ENCODE data around the gene LMTK2. TPM values are rescaled to one million over a fixed set of nuclear protein-coding genes. Genes with fewer than 3 reads are reported as not detected.

LMTK2 gene
- total RNA-seq, 1 experiment from 2014 or later, result 17.8 TPM

- Histone ChIP-seq H3K79me2 (ENCODE audit: insufficient read depth, low read length) (no peaks in the 10 kb centered on the region), H2AFZ (ENCODE audit: low read depth, low read length, poor library complexity, severe bottlenecking) (no peak overlapping the region), H3K9me3 (ENCODE audit: control insufficient read depth in 1 of 2, insufficient read depth in 1 of 2, low read depth in 1 of 2, low read length in 2 of 2) (no peaks in the 10 kb centered on the region), H3K36me3 (ENCODE audit: control insufficient read depth in 1 of 2, insufficient read depth in 2 of 2, low read length in 2 of 2) (no peaks in the 10 kb centered on the region; a peak in 1 of 4 replicates), H3K27me3 (ENCODE audit: insufficient read depth, low read length) (no peaks in the 10 kb centered on the region), H3K9me2 (ENCODE audit: insufficient read depth) (no peaks in the 10 kb centered on the region), H3K4me3 (replicated peaks in 1 of 2; ENCODE audit: low read depth in 1 of 2, low read length in 2 of 2) (no peak overlapping the region), H4K20me1 (ENCODE audit: insufficient read depth) (no peaks in the 10 kb centered on the region), H3K9ac (ENCODE audit: low read length) (no peak overlapping the region), H3K4me2 (ENCODE audit: low read length) (no peak overlapping the region), H3K27ac (ENCODE audit: low read depth, low read length) (no peak overlapping the region), H3K4me1 (ENCODE audit: control insufficient read depth in 1 of 2, insufficient read depth in 2 of 2, low read length in 2 of 2) (peaks cover 7 to 14% of the 10 kb centered on the region in 2 experiments)
- ChIA-PET RAD21 (ENCODE audit: low non-redundant PET in 1 of 2, low total read pairs in 2 of 2, uncharacterized antibody in 2 of 2, unreplicated experiment in 2 of 2) (no interaction called here), CTCF (no interaction called here), POLR2A (no interaction called here)
- intact Hi-C loops (cut with micrococcal nuclease), result no loop called here
- no TSS peak for BruUV-seq (replicated peaks)
- no peak for TF ChIP-seq SIN3A (IDR thresholded peaks at IDR 0.05; ENCODE audit: low read depth)
- no peak for TF ChIP-seq REST (IDR thresholded peaks at IDR 0.05; ENCODE audit: low read depth)
- TF ChIP-seq RAD21 (IDR thresholded peaks at IDR 0.05; ENCODE audit: low read depth), result no peak
- TF ChIP-seq JUND (IDR thresholded peaks at IDR 0.05), result no peak
- no peak for TF ChIP-seq TCF7L2 (IDR thresholded peaks at IDR 0.05; ENCODE audit: borderline replicate concordance, extremely low read depth, insufficient read depth, insufficient read length)
- TF ChIP-seq POLR2A (IDR thresholded peaks at IDR 0.05; ENCODE audit: borderline replicate concordance, extremely low read depth, insufficient read depth, insufficient read length), result no peak
- no peak for TF ChIP-seq EZH2phosphoT487 (IDR thresholded peaks at IDR 0.05; ENCODE audit: borderline replicate concordance)
- TF ChIP-seq MAX (IDR thresholded peaks at IDR 0.05), result no peak
- TF ChIP-seq EGR1 (IDR thresholded peaks at IDR 0.05; ENCODE audit: low read depth), result no peak
- no peak for TF ChIP-seq POLR2AphosphoS5 (IDR thresholded peaks at IDR 0.05; ENCODE audit: low read depth, low read length)
- no peak for TF ChIP-seq ELF1 (IDR thresholded peaks at IDR 0.05; ENCODE audit: borderline replicate concordance, low read depth)
- TF ChIP-seq YY1 (IDR thresholded peaks at IDR 0.05; ENCODE audit: extremely low read depth, insufficient replicate concordance, low read depth, low read length), result no peak
- no peak for TF ChIP-seq CTCF (IDR thresholded peaks at IDR 0.05 in 2 of 3, conservative IDR thresholded peaks at IDR 0.05 in 1 of 3; ENCODE audit: borderline replicate concordance in 1 of 3, insufficient read depth in 1 of 3, low read depth in 2 of 3, low read length in 2 of 3)
- no peak for TF ChIP-seq FOSL1 (IDR thresholded peaks at IDR 0.05; ENCODE audit: low read depth)
- TF ChIP-seq, protein P1, sequence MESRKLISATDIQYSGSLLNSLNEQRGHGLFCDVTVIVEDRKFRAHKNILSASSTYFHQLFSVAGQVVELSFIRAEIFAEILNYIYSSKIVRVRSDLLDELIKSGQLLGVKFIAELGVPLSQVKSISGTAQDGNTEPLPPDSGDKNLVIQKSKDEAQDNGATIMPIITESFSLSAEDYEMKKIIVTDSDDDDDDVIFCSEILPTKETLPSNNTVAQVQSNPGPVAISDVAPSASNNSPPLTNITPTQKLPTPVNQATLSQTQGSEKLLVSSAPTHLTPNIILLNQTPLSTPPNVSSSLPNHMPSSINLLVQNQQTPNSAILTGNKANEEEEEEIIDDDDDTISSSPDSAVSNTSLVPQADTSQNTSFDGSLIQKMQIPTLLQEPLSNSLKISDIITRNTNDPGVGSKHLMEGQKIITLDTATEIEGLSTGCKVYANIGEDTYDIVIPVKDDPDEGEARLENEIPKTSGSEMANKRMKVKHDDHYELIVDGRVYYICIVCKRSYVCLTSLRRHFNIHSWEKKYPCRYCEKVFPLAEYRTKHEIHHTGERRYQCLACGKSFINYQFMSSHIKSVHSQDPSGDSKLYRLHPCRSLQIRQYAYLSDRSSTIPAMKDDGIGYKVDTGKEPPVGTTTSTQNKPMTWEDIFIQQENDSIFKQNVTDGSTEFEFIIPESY (IDR thresholded peaks at IDR 0.05; ENCODE audit: extremely low read depth, insufficient replicate concordance, low read length), result no peak
- TF ChIP-seq SRF (IDR thresholded peaks at IDR 0.05; ENCODE audit: low read depth), result no peak
- no peak for TF ChIP-seq ZNF274 (IDR thresholded peaks at IDR 0.05; ENCODE audit: low read depth, low read length)
- no peak for TF ChIP-seq CEBPB (IDR thresholded peaks at IDR 0.05; ENCODE audit: low read depth)
- TF ChIP-seq ZFX (IDR thresholded peaks at IDR 0.05), result no peak
- ATAC-seq, result no peak
- DNase-seq (ENCODE audit: low read depth, low spot score), result no peak
Observed at GRCh38 chr7:98242934-98243333, 136.3 kb downstream of the LMTK2 start.

Data from HCT116 (cell line).